ENCODE measurements around the gene SHH. TPM values are rescaled to one million over a fixed set of nuclear protein-coding genes. Genes with fewer than 3 reads are reported as not detected.

The SHH gene
- total RNA-seq: 10 to 100 TPM in 4 of 6 experiments, 1 to 10 TPM in 2; 6.8 to 18.6 (median 12.4) TPM
- long read RNA-seq: 0 reads

GRCh38 chr7:155811895-155812761 is at the start of gene SHH:
SHH (minus strand) TSS chr7:155812463; CDS start chr7:155812122, 341 bp downstream.
- peak in 1 of 3 donors; percentile 52 for DNase-seq
- intact Hi-C loops (cut with DNase I): loop anchor here in 1 of 2 donors (10.0 kb wide), 1 partner anchor 343 kb away; no protein-coding TSS in a partner anchor
- H3K27ac ChIP-seq: no peak within 1 kb of the TSS
- ATAC-seq: no peak
- peaks cover 0 to 39% (median 6%) of the 10 kb centered on the region in 4 donors for H3K4me1 ChIP-seq
- TF ChIP-seq CTCF (IDR thresholded peaks at IDR 0.05) (no peak), POLR2A (IDR thresholded peaks at IDR 0.05) (no peak)
- 3% methylated on average over 35 of the region's 53 CpGs for WGBS (ENCODE audit: insufficient coverage, low coverage, low lambda C conversion rate, missing lambda C conversion rate)
- no peaks in the 10 kb centered on the region for H3K27me3 ChIP-seq
- peak within 1 kb of the TSS; percentile 36 to 50 (median 45) for H3K4me3 ChIP-seq
- H3K9me3 ChIP-seq: no peaks in the 10 kb centered on the region
- no peaks in the 10 kb centered on the region for H3K36me3 ChIP-seq

DNA sequence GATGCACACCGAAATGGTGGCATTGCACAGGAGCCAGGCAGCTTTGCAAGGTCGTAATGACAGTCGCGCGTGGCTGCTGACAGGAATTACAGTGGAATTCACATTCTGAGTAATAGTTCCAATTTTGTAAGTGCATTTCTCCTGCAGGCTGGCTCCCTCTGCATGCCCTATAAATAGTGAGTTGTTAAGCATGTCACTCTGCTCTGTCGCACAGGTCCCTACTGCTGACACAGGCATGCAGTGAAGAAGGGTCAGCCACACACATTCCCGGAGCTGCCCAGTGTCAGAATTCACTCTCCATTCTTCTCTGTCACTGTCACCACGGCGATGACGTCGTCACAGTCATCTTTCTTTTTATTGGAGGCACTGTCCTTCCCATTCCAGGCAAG is 49.2 kb upstream of the SHH start:
- Histone ChIP-seq H3K4me3 (no peak overlapping the region), H3K27ac (peak overlapping the region in 2 of 3 donors; percentile 62 to 76), H3K27me3 (no peaks in the 10 kb centered on the region), H3K9me3 (no peaks in the 10 kb centered on the region), H3K36me3 (no peaks in the 10 kb centered on the region), H3K4me1 (peaks cover 0 to 35% (median 16%) of the 10 kb centered on the region in 4 donors)
- ATAC-seq: peak; percentile 5 to 16 (median 8)
- intact Hi-C loops (cut with DNase I): no loop called here
- DNase-seq: no peak
- WGBS (ENCODE audit: insufficient coverage, low coverage, low lambda C conversion rate, missing lambda C conversion rate): 36% methylated on average over 6 of the region's 11 CpGs
- TF ChIP-seq CTCF (IDR thresholded peaks at IDR 0.05) (no peak), POLR2A (IDR thresholded peaks at IDR 0.05) (no peak)

DNA sequence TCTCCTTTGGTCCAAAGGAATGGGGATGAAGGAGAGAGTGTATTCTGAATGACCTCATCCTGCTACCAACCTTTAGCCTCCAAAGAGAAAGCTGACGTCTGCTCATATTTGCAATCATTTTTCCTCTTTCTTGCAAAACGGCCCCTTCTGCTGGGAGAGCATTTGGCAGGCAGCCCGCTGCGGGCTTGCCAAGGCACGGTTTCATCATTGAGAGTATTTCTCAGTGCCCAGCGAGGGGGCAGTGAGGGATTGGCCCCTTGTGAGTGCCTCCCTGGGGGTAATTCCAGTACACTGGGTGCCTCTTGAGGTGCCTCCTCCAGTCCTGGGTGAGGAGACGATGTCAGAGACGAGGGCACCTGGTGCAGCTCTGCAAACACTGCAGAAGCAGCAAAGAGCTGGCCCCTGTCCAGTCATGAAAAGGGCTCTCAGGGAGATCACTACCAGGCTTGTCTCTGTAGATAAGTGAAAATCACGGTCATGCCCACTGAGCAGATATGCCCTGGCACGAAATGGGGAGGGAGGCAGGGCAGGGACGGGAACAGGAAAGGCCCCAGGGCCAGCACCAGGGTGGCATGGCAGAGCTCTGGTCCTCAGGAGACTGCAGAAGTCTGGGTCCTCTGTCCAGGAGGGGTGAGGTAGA is 48.7 kb upstream of the SHH start:
- Histone ChIP-seq H3K9me3 (no peaks in the 10 kb centered on the region), H3K4me3 (no peak overlapping the region), H3K4me1 (peaks cover 0 to 35% (median 16%) of the 10 kb centered on the region in 4 donors), H3K36me3 (no peaks in the 10 kb centered on the region), H3K27ac (peak overlapping the region in 2 of 3 donors; percentile 73 to 76), H3K27me3 (no peaks in the 10 kb centered on the region)
- DNase-seq: peak; percentile 85 to 91 (median 87)
- TF ChIP-seq CTCF (IDR thresholded peaks at IDR 0.05): peak in 1 of 4 donors; percentile 30
- peak; percentile 11 for TF ChIP-seq POLR2A (IDR thresholded peaks at IDR 0.05)
- intact Hi-C loops (cut with DNase I): no loop called here
- peak; percentile 77 to 86 (median 80) for ATAC-seq
- 10% methylated on average over 7 of the region's 11 CpGs for WGBS (ENCODE audit: insufficient coverage, low coverage, low lambda C conversion rate, missing lambda C conversion rate)

GRCh38 chr7:155860461-155860839 is 48.2 kb upstream of the SHH start:
- 38% methylated on average over 4 of the region's 4 CpGs for WGBS (ENCODE audit: insufficient coverage, low coverage, low lambda C conversion rate, missing lambda C conversion rate)
- DNase-seq (no peak), ATAC-seq (no peak)
- TF ChIP-seq CTCF (IDR thresholded peaks at IDR 0.05): no peak
- no peak for TF ChIP-seq POLR2A (IDR thresholded peaks at IDR 0.05)
- Histone ChIP-seq H3K27me3 (no peaks in the 10 kb centered on the region), H3K9me3 (no peaks in the 10 kb centered on the region), H3K36me3 (no peaks in the 10 kb centered on the region), H3K4me3 (no peak overlapping the region), H3K4me1 (peaks cover 0 to 35% (median 16%) of the 10 kb centered on the region in 4 donors), H3K27ac (peak overlapping the region in 2 of 3 donors; percentile 73 to 76)
- intact Hi-C loops (cut with DNase I): no loop called here
